ENCODE measurements around the gene APOA1. TPM values are rescaled to one million over a fixed set of nuclear protein-coding genes. Genes with fewer than 3 reads are reported as not detected.

Gene APOA1
- total and polyA plus RNA-seq, 8 donors = 0.87 to 73.6 (median 16.7) TPM; not detected in 2

DNA sequence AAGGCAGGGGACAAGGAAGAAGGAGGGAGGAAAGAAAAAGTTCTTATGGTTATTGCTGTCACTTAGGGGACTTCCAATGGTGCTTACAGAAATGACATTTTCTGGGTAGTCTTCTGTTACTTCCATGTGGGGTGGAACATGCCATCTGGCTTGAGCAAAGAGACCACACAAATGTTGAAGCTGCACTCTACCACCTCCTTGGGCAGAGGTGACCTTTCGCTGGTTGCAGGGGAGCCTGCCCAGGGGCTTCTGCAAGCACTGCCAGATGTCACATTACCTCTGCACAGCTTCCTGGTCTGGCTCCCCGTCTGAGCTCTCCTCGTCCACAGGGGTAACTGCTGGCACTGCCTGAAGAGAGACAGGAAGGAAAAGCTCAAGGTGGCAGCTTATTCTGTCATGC is 32.6 kb upstream of the APOA1 start:
- intact Hi-C loops (cut with DNase I; ENCODE audit: low total_unique reads) = no loop called here
- Histone ChIP-seq H3K4me1 (peaks cover 0 to 9% (median 0%) of the 10 kb centered on the region in 4 donors), H3K36me3 (peaks cover 44 to 100% (median 99%) of the 10 kb centered on the region in 4 donors), H3K27me3 (no peaks in the 10 kb centered on the region), H3K27ac (no peak overlapping the region), H3K9me3 (no peaks in the 10 kb centered on the region), H3K4me3 (no peak overlapping the region)
- TF ChIP-seq, protein P1, sequence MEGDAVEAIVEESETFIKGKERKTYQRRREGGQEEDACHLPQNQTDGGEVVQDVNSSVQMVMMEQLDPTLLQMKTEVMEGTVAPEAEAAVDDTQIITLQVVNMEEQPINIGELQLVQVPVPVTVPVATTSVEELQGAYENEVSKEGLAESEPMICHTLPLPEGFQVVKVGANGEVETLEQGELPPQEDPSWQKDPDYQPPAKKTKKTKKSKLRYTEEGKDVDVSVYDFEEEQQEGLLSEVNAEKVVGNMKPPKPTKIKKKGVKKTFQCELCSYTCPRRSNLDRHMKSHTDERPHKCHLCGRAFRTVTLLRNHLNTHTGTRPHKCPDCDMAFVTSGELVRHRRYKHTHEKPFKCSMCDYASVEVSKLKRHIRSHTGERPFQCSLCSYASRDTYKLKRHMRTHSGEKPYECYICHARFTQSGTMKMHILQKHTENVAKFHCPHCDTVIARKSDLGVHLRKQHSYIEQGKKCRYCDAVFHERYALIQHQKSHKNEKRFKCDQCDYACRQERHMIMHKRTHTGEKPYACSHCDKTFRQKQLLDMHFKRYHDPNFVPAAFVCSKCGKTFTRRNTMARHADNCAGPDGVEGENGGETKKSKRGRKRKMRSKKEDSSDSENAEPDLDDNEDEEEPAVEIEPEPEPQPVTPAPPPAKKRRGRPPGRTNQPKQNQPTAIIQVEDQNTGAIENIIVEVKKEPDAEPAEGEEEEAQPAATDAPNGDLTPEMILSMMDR (IDR thresholded peaks at IDR 0.05) = no peak
- 44 to 86% (median 80%) methylated on average over 3 of the region's 3 CpGs for WGBS, 5 donors
- DNase-seq = no peak

DNA sequence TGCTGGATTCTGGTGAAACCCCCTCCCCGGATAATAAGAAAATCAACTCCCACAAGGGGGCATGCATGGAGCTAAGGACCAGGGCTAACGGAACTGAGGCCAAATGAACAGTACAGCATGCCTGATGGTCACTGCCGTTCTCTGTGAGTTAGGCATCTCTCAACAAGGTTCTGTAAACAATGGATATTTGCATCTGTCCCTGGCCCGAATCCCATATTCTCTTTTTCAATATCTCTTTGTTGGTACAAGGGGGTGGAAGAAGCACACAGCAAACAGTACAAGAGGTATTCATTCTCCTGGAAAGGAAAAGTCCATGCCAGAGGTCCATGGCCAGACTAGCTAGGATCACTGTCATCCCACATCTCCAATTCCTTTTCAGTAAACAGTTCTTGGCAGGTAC is 32.2 kb upstream of the APOA1 start:
- TF ChIP-seq, protein P1 (IDR thresholded peaks at IDR 0.05) = no peak
- no peak for TF ChIP-seq POLR2A (IDR thresholded peaks at IDR 0.05)
- TF ChIP-seq EP300 (IDR thresholded peaks at IDR 0.05) = no peak
- TF ChIP-seq POLR2AphosphoS5 (IDR thresholded peaks at IDR 0.05) = no peak
- Histone ChIP-seq H3K9me3 (no peaks in the 10 kb centered on the region), H3K36me3 (peaks cover 40 to 100% (median 99%) of the 10 kb centered on the region in 4 donors), H3K4me3 (no peak overlapping the region), H3K27ac (no peak overlapping the region), H3K4me1 (peaks cover 0 to 9% (median 0%) of the 10 kb centered on the region in 4 donors), H3K27me3 (no peaks in the 10 kb centered on the region)
- no peak for DNase-seq
- WGBS, 5 donors = 73 to 84% (median 74%) methylated on average over 4 of the region's 4 CpGs
- intact Hi-C loops (cut with DNase I; ENCODE audit: low total_unique reads) = no loop called here

DNA sequence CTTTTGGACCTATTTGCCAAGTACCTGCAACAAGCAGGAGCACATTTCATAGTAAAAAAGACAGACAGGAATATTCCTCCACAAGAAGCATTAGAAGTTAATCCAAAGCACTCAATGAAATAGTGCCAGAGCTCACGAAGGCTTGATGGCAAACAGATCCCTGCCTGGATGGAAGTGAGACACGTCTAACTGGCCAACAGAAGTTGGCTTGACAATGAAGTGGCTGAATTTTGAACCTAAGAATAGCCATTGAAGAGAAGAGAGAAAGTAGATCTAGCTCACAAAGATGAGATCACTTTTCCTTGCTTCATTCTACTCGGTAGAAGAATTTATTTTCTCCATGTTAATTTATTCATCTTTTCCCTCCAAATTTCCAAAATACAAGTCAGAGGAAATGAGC is 30.6 kb upstream of the APOA1 start:
- intact Hi-C loops (cut with DNase I; ENCODE audit: low total_unique reads) = no loop called here
- WGBS, 5 donors = 79 to 92% (median 85%) methylated on average over 3 of the region's 3 CpGs
- Histone ChIP-seq H3K4me3 (no peak overlapping the region), H3K27ac (peak overlapping the region in 2 of 5 donors; percentile 23 to 65), H3K9me3 (no peaks in the 10 kb centered on the region), H3K36me3 (peaks cover 35 to 100% (median 100%) of the 10 kb centered on the region in 4 donors), H3K4me1 (peaks cover 0 to 9% (median 0%) of the 10 kb centered on the region in 4 donors), H3K27me3 (no peaks in the 10 kb centered on the region)
- no peak for TF ChIP-seq POLR2A (IDR thresholded peaks at IDR 0.05)
- TF ChIP-seq EP300 (IDR thresholded peaks at IDR 0.05) = no peak
- no peak for TF ChIP-seq POLR2AphosphoS5 (IDR thresholded peaks at IDR 0.05)
- TF ChIP-seq, protein P1 (IDR thresholded peaks at IDR 0.05) = no peak
- DNase-seq = no peak

DNA sequence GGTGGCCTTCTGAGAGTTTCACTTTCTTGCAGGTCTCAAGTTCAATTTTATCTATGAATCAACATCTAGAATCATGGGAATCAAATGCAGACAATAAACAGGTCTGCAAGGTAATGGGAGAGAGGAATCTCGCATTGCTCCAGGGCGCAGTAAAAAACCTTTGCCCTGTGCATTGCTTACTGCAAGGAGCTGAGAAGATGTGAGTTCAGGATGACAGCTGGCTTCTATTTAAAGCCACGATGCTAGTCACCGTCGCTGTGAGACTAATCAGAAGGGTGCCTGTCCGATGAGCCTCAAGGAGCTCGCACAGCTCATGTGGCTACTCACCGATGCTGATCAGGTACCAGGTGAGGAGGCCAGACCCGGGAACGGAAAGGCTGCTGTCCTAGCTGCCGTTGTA is 30.2 kb upstream of the APOA1 start:
- no peak overlapping the region for H3K4me3 ChIP-seq
- no peak for TF ChIP-seq POLR2A (IDR thresholded peaks at IDR 0.05)
- TF ChIP-seq EP300 (IDR thresholded peaks at IDR 0.05) = no peak
- TF ChIP-seq, protein P1 (IDR thresholded peaks at IDR 0.05) = no peak
- no peak for TF ChIP-seq POLR2AphosphoS5 (IDR thresholded peaks at IDR 0.05)
- H3K27me3 ChIP-seq = no peaks in the 10 kb centered on the region
- peaks cover 0 to 9% (median 0%) of the 10 kb centered on the region in 4 donors for H3K4me1 ChIP-seq
- no peaks in the 10 kb centered on the region for H3K9me3 ChIP-seq
- WGBS, 5 donors = 92 to 97% (median 95%) methylated on average over 10 to 11 of the region's 11 CpGs
- H3K36me3 ChIP-seq = peaks cover 33 to 100% (median 100%) of the 10 kb centered on the region in 4 donors
- DNase-seq = no peak
- no peak overlapping the region for H3K27ac ChIP-seq
- intact Hi-C loops (cut with DNase I; ENCODE audit: low total_unique reads) = no loop called here
